Measurements from ENCODE around the gene HLA-DQA1.
"Not testable (repeated sequence)": the region's sequence is repeated elsewhere in the genome, so short reads cannot be mapped to it uniquely, and the experiment has no call there.

Gene HLA-DQA1

GRCh38 chr6:32622545-32623401, 14.4 kb upstream of the HLA-DQA1 start:
- no peak for DNase-seq

- DNase-seq: no peak
Observed at GRCh38 chr6:32623693-32624092, 13.5 kb upstream of the HLA-DQA1 start.

- no peak for DNase-seq
Observed at GRCh38 chr6:32624565-32624964, 12.6 kb upstream of the HLA-DQA1 start.

GRCh38 chr6:32625137-32625536, 12.1 kb upstream of the HLA-DQA1 start:
- DNase-seq: no peak

- DNase-seq: no peak
Observed at GRCh38 chr6:32627249-32627648, 10.0 kb upstream of the HLA-DQA1 start.

- no peak for DNase-seq
Observed at GRCh38 chr6:32627831-32628230, 9.4 kb upstream of the HLA-DQA1 start.

GRCh38 chr6:32629793-32630192, 7.4 kb upstream of the HLA-DQA1 start:
- DNase-seq: not testable (repeated sequence)

- DNase-seq: no peak
Observed at GRCh38 chr6:32635526-32636123, 1.6 kb upstream of the HLA-DQA1 start.

GRCh38 chr6:32637883-32638282, 677 bp downstream of the HLA-DQA1 start:
- no peak for DNase-seq

GRCh38 chr6:32638532-32639219, 1.5 kb downstream of the HLA-DQA1 start:
- no peak for DNase-seq

GRCh38 chr6:32639440-32640394, 2.5 kb downstream of the HLA-DQA1 start:
- DNase-seq: no peak

- DNase-seq: no peak
Observed at GRCh38 chr6:32641122-32641521, 3.9 kb downstream of the HLA-DQA1 start.

GRCh38 chr6:32641785-32642719, 4.8 kb downstream of the HLA-DQA1 start:
- DNase-seq: not testable (repeated sequence)

GRCh38 chr6:32642720-32643106, 5.5 kb downstream of the HLA-DQA1 start:
- no peak for DNase-seq

- DNase-seq: no peak
Observed at GRCh38 chr6:32643904-32644303, 6.7 kb downstream of the HLA-DQA1 start.

GRCh38 chr6:32645047-32645703, 8.0 kb downstream of the HLA-DQA1 start:
- DNase-seq: no peak

GRCh38 chr6:32655203-32655710, 18.1 kb downstream of the HLA-DQA1 start:
- no peak for DNase-seq

GRCh38 chr6:32657329-32657728, 20.1 kb downstream of the HLA-DQA1 start:
- not testable (repeated sequence) for DNase-seq

GRCh38 chr6:32657819-32658218, 20.6 kb downstream of the HLA-DQA1 start:
- not testable (repeated sequence) for DNase-seq

- DNase-seq: no peak
Observed at GRCh38 chr6:32658268-32658897, 21.2 kb downstream of the HLA-DQA1 start.

Data from COR-L47 (cell line).